NCI-H146 treated with DMSO at 0.1 percent for 48 hours (cell line): ENCODE results near the gene NFAT5.

ENCODE experiments used
- DNase-seq: peaks from one replicate; lab custom pipeline; 2025; ENCODE audit not compliant: unreplicated experiment; lab: John Stamatoyannopoulos, UW

Gene NFAT5

DNA sequence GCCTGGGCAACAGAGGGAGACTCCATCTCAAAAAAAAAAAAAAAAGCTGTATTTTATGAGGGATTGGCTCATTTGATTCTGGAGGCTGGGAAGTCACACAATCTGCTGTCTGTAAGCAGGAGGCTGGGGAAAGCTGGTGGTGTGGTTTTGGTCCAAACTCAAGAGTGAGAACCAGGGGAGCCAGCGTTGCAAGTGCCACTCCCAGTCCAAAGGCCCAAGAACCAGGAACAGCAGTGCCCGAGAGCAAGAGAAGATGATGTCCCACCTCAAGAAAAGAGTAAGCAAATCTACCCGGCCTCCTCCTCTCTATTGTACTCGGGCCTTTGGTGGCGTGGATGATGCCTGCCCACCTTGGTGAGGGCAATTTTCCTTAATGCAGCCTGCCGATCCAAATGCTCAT is 166.3 kb downstream of the NFAT5 start:
- DNase-seq: no peak

DNA sequence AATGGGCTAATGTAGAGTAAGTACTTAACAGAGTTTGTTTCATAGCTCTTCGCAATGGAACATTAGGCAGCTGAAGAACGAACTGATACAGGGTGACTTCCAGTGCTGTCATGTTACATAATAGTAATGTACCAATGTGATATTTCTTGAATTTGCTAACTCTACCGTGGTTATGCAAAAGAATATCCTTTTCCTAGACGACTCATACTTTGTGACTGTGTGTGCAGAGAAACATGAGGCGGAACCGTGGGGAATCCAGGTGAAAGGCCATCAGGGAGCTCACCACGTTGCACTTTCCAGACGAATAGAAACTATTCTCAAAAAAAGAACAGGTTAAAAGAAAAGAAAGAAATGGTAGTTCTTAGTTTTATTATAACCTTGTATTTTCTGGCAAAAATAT is 175.8 kb downstream of the NFAT5 start:
- no peak for DNase-seq

DNA sequence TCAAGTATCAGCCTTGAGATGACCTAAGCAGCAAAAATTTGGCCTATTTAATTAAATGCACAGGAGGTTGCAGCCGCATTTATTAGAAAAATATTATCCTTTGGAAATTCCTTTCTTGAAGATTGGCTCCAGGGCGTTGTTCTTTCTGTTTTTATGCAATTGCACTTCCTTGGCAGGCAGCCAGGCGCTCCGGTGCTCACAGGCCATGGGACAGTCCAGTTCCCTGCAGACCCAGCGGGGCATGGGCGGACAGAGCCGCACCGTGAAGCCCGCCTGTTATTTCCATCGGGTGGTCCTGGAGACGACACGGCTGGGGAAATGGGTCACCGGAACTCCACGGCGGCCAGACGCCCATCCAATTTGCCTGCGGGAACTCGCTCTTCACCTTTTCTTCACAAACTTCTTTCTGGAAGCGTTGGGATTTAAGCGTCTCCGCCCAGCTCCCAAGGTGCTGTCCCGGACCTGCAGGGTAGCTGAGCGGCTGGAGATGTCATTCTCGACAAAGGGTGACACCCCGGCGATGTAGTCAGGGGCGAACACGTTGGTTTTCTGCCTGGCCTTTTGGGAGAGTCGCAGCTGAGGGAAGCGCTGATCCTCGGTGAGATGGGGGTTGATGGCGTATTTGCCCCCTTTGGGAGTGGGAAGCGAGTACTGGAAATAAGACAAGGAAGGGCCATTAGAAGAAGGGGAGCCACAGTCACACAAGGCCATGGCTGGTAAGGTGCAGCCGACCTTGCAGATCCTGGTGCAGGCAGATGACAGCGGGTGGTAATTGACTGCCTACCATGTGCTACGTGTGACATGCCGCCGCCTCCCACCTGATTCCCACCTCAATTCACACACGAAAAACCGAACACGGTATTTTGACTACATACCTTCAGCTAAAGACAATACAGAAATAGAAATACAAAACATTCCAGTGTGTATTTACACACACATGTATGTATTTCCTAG is 176.5 kb downstream of the NFAT5 start:
- DNase-seq: no peak

DNA sequence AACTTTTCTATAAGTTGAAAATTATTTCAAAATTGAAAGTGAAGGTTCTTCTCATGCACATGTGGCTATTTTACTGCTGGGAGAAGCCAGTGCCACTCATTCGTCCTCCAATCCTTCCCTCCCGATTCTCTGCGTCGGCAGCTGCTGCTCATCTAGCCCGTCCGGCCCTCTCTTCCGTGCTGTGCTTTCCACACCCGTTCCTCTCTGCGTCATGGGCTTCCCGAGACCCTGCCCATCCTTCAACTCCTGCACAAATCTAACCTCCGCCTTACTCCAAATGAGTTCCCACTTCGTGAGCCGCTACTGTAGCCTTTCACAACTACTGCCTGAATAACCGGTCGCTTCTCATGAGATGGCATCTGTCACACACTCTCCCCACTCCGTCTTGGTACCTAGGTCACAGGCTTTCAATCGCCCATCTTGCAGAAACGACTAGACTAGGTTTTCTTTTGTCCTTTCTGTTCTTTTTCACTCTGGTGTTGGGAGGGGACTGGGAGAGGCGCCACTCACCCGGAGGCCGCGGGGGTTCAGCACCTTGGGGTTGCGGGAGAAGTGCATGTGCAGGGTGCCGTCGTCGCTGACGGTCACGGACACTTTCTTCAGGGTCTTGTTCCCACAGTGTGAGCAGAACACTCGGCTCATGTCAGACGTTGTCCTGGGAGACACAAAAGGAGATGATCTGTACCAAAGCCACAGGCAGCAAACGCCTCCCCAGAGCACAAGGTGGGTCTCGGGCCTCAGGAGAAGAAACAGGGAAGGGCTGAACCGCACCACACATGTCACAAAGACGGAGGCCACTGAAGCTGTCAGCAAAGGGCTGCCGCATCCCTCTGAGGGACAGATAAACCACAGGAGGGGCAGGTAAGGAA is 178.8 kb downstream of the NFAT5 start:
- no peak for DNase-seq

DNA sequence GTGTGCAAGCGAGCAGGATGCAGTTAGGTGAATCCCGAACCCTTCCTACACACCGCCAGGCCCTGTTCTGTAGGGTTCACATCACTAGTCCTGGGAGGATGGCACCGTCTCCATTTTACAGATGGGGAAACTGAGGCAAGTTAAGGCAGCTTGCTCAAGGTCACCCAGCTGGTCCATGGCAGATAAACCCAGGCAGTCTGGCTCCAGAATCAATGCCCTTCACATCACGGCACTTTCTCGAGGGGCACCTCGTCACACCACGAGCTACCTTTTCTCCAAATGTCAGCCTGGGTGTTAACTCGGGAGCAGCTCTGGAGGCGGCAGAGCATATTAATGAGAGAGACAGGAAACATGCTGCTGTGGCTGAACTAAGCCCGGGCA is 179.5 kb downstream of the NFAT5 start:
- DNase-seq: no peak

DNA sequence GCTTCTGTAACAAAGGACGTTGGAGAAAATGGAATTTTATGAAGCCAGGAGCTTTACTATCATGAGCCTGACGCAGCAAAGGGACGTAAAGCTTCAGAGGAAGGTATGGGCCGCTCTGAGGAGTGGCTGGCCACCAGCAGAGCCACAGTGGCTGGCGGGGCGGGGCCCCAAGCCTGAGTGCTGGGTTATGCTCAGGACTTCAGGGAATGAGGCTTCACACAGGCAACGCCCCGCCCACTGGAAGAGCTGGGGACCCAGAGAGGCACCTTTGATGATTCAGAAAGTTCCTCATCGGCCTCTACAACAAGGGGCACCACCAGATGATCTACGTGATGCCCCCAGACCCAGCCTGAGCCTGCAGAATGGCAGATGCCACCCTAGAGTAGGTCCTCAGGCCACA is 180.2 kb downstream of the NFAT5 start:
- no peak for DNase-seq

DNA sequence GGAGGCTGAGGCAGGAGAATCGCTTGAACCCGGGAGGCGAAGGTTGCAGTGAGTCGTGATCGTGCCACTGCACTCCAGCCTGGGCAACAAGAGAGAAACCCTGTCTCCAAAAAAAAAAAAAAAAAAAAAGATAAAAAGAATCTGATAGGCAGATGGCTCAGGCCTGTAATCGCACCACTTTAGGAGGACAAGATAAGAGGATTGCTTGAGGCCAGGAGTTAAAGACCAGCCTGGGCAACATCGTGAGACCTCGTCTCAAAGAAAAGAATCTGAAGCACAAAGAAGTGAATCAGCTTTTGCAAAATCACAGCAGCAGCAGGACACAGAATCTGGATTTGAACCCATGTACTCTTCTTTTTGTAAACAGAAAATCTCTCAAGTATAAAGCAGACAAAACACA is 181.3 kb downstream of the NFAT5 start:
- DNase-seq: no peak

DNA sequence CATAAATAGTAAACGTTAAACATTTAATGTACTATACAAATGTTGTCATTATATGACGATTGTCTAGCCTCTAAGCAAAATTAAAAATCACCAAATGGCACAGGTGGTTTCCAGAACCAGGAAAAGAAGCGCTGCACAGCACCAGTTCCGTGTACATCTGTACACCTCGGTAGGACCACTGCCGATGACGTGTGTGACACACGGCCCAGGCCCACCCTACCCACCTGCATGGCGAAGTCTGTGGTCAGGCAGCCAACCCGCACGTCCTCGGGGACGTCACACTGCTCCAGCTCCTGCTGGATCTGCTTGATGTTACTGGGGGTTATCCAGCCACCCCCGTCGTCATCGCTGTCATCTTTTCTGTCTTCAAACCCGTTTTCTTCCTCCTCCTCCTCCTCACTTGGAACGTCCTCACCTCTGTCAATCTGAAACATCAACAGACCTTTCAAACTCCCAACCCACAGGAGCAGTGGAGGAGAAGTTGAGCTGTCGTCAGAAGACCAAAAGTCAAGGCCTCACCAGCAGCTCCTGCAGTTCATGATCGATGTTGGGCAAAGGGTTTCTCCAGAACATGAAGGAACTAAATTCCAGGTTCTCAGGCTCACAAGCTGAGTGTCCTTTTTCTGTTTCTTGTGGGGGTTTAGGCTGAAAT is 183.1 kb downstream of the NFAT5 start:
- no peak for DNase-seq

DNA sequence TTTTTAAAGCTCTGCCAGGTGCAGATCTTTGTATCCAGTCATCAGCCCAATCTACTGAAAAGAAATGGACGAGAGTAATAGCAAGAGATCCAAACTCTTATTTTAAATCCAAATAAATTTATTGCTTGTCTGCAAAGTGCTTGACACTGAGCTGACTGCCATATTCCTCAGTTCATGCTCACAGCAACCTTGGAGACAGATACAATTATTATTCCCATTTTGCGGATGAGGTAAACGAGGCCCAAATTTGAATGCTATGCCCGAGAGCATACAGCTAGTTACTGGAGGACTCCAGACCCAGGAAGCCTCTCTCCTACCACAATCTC is 188.3 kb downstream of the NFAT5 start:
- DNase-seq: no peak
